ENCODE measurements around the gene ALX3. TPM values are rescaled to one million over a fixed set of nuclear protein-coding genes. Genes with fewer than 3 reads are reported as not detected.
A peak's percentile ranks its signal among the peaks of the same experiment; 100 is the strongest.

The ALX3 gene
- total and polyA plus RNA-seq, 10 of the 15 experiments (the other 5 are each of a cell fraction or from before 2014, with no cell fraction given): not detected

- WGBS (ENCODE audit: insufficient coverage, insufficient replicate concordance, low lambda C conversion rate, missing lambda C conversion rate): 100% methylated on average over 1 of the region's 1 CpG
- no peak overlapping the region for H3K4me3 ChIP-seq
- FAIRE-seq: peak; percentile 38
These were observed 50.7 kb downstream of the ALX3 start for GRCh38 chr1:110019770-110020169.

More at GRCh38 chr1:110019770-110020169, 50.7 kb downstream of the ALX3 start:
- no peak overlapping the region for H2AFZ ChIP-seq (ENCODE audit: control insufficient read depth, low read depth, low read length)
- no TSS peak for BruUV-seq (replicated peaks)
- H3K36me3 ChIP-seq (ENCODE audit: control insufficient read depth in 2 of 2, insufficient read depth in 2 of 2, low read length in 1 of 2): peaks cover 9 to 51% of the 10 kb centered on the region in 2 experiments
- SMC1A ChIA-PET (ENCODE audit: uncharacterized antibody, unreplicated experiment): interaction anchor here (0.8 to 1.4 kb wide), 4 partner anchors 8 to 35 kb away, joined by 3 to 5 read pairs (median 4); partner anchors contain the start of genes AHCYL1 and STRIP1
- intact Hi-C loops (cut with micrococcal nuclease; ENCODE audit: unreplicated experiment) (no loop called here), in situ Hi-C loops (cut with MboI) (no loop called here)
- POLR2A ChIA-PET: interaction anchor here (0.5 to 1.5 kb wide), 3 partner anchors 9 to 852 kb away, joined by 3 to 4 read pairs (median 4); no protein-coding TSS in a partner anchor
- TF ChIP-seq E2F8 (IDR thresholded peaks at IDR 0.05; ENCODE audit: low read depth, partially characterized antibody): no peak
- no peak for TF ChIP-seq NFXL1 (IDR thresholded peaks at IDR 0.05; ENCODE audit: borderline replicate concordance)
- no peaks in the 10 kb centered on the region for H3K4me1 ChIP-seq (ENCODE audit: control insufficient read depth, insufficient read depth, low read length)
- H4K20me1 ChIP-seq (ENCODE audit: control insufficient read depth, insufficient read depth): no peaks in the 10 kb centered on the region
- RAD21 ChIA-PET (ENCODE audit: unreplicated experiment): no interaction called here
- H3K79me2 ChIP-seq (ENCODE audit: control insufficient read depth, insufficient read depth, low read length): no peaks in the 10 kb centered on the region
- H3K27me3 ChIP-seq (replicated peaks in 1 of 2; ENCODE audit: control insufficient read depth in 2 of 2, insufficient read depth in 2 of 2, low read length in 1 of 2): no peaks in the 10 kb centered on the region
- ATAC-seq: no peak
- CTCF ChIA-PET: interaction anchor here (0.6 to 7.9 kb wide), 6 partner anchors 8 to 380 kb away, joined by 3 to 57 read pairs (median 4); partner anchors contain the start of gene AHCYL1
- no peak for DNase-seq (ENCODE audit: low read depth, low spot score)
- no peak overlapping the region for H3K9ac ChIP-seq (ENCODE audit: control insufficient read depth, insufficient read depth, low read length)
- no peaks in the 10 kb centered on the region for H3K9me3 ChIP-seq (replicated peaks; ENCODE audit: control insufficient read depth, insufficient read depth, low read length)
- no peak overlapping the region for H3K4me2 ChIP-seq (ENCODE audit: control insufficient read depth, insufficient read depth)
- H3K27ac ChIP-seq (ENCODE audit: control insufficient read depth, insufficient read depth): no peak overlapping the region

Data from GM12878 (cell line).